Lung microvascular endothelial cell (primary cell): Measurements from ENCODE around the gene RASL11B. TPM values are rescaled to one million over a fixed set of nuclear protein-coding genes. Genes with fewer than 3 reads are reported as not detected.
"Not testable (repeated sequence)": the region's sequence is repeated elsewhere in the genome, so short reads cannot be mapped to it uniquely, and the experiment has no call there.

Experiments used
- DNase-seq, 2 donors: peaks; one replicate each; pipeline versions ENCODE4 v3.0.0 to v3.0.0-alpha.2; 2010; ENCODE audit warnings: low read depth in 2 of 2
- total RNA-seq: library from RNA; depleted of rRNA; stranded (reverse); fragments of >200 nt; gene quantifications from 2 replicates; pipeline ENCODE4 v1.2.1, GENCODE V29; 2014

Gene RASL11B, protein sequence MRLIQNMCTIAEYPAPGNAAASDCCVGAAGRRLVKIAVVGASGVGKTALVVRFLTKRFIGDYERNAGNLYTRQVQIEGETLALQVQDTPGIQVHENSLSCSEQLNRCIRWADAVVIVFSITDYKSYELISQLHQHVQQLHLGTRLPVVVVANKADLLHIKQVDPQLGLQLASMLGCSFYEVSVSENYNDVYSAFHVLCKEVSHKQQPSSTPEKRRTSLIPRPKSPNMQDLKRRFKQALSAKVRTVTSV
- total RNA-seq, result under 0.01 TPM in 1 of 2 replicates, not detected in the other

DNA sequence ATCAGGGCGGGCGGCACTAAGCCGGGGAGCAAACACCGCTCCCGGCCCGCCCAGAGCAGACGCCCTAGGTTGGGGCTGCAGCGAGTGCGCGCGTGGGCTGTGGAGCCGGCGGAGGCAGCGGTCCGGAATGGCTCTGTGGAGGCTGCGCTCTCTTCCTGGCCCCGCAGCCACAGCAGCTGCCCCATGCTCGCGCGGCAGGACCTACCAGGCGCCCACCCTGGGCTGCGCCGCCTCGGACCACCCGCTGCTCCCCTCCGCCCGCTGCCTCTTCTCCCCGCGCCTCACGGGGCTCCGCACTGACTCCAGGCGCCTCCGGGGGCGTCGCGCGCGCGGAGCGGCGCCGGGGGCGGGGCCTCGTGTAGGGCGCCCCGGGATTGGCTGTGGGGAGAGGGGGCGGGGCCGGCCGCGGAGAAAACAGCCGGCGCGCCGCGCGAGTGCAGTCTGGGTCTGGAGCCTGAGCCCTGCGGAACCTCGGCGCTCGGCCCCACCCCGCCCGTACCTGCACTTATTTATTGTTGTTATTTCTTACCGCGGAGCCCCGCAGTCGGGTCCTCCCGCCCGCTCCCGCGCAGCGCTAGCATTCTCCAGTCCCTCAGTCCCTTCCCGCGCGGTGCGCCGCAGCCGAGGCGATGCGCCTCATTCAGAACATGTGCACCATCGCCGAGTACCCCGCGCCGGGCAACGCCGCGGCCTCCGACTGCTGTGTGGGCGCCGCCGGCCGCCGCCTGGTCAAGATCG is at the start of gene RASL11B:
Gene RASL11B, plus strand, starts transcription at position 439 of the 738 bp plus-strand sequence. Its CDS starts 191 bp downstream, at position 630.
- DNase-seq, result peak; percentile 71 to 75

DNA sequence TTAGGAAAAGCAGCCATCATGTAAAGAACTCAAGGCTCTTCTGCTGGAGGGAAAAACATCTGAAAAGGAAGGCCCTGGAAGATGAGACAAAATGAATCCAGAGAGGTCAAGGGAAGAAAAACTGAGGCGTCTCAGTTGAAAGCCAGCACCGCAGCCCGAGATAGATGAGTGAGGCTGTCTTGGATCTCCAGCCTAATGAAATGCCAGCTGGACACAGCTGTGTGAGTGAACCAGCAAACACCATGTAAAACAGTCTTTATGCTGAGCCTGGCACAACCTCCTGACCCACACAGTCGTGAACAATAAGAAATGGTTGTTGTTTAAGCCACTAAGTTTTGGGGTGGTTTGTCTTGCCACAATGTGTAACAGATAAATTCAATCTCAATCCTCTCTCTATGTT is 48.6 kb upstream of the RASL11B start:
- DNase-seq, result no peak

DNA sequence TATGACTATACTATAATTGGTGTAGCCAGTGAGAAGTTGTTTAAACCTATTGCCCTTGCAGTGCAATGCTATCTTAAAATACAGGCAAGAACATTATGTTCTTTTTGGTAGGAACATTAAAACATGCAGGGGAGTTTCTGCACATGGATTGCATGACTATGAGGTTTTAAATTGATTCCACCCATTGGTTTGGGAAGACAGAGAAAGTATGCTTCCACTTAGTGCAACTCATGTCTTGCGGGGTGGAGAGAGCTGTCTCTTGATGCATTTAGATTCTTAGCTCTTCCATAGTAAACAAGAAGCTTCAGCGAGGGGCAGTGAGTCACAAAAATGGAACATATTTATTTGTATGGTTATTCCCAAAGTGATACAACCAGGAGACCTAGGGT is 39.5 kb upstream of the RASL11B start:
- DNase-seq, result no peak

DNA sequence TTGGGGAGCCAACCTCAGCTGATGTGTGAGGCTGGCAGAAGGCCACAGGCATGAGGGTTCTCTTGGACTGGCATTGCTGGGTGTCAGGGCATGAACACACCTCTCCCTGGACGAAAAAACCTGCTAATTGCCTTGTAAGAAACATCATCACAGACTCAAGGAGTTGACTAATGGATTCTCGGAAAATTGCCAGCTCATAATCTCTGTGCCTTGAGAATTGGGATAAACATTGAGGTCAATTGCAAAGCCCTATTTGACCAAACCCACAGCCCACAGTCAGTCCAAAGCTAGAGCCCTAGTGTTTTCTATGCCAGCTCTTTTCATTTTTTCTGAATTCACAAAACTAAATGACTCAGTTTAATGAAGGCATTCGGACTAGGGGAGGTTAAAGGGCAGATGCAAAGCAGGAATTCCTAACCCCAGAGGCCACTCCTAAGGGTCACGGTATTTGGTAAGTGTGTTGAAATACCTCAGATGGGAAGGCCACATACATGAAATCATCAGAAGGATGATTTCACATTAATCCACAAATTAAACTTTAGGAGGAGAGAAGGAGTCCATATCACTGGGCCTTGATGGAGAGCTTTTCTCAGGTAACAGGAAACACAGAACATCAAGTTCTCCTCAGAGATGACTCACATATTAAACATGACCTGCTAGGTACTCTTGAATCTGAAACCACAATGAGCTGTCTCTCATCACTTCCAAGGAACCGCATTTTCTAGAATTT is 39.0 kb upstream of the RASL11B start:
- DNase-seq, result no peak

DNA sequence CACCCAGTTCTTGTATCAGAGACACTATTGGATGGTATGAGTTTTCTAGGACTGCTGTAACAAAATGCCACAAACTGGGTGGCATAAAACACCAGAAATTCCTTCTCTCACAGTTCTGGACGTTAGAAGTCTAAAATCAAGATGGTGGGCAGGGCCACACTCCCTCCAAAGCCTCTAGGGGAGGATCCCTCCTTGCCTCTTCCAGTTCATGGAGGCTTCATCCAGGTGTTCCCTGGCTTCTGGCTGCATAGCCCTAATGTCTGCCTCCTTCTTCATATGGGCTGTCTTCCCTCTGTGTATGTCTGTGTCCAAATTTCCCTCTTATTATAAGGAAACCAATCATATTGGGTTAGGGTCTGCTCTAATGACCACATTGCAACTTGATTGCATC is 38.4 kb upstream of the RASL11B start:
- DNase-seq, result no peak

DNA sequence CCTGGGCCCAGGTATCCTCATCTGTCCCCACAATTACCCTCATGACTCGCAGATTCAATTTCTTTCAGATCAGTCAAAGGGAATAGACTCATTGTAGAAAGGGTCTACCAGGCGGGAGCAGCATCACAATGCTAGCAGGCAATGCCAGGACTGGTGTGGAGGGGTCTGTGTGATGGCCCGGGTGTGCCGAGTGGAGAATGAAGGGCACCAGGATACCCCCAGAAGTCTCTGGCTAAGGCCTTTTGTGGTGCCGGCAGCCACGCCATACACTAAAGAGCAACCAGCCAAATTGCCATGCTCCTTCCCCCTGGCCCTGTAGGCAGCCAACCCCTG is 37.9 kb upstream of the RASL11B start:
- no peak for DNase-seq

DNA sequence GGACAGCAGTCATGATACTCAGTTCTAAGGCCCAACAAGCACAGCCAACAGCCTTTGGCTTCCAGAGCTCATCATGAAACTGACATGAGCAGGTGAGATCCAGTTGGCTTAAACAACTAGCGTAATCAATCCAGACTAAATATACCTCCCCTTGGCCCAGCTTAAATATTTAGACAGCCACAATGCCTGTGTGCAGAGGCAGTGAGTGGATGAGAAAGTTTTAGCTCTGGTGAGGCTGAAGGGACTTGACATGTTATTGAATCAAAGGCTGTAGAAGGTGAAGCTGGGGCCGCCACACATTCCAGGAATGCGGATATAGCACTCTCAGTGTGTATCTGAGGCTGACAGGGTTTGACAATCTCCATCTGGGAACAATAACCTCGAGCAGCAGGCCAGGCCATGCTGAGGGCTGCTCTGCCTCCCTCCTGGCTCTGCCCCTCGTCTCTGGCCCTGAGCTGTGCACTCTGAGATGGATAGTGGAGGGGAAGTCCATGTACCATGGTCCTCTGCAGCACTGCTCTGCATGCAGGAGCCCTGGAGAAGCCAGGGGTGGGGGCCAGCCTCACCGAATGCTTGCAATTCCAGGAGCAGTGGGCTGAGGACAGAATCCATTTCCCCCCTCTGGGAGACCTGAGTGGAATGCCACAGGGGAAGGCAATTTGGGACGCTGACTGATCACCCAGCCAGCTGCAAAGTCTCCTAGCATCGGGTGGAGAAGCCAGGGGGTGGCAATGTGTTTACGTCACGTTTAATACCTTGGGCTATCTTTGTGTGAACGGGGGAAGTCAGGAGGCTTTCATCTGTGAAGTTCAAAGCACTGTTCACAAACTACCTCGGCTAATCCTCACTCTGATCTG is 37.3 kb upstream of the RASL11B start:
- DNase-seq, result no peak

DNA sequence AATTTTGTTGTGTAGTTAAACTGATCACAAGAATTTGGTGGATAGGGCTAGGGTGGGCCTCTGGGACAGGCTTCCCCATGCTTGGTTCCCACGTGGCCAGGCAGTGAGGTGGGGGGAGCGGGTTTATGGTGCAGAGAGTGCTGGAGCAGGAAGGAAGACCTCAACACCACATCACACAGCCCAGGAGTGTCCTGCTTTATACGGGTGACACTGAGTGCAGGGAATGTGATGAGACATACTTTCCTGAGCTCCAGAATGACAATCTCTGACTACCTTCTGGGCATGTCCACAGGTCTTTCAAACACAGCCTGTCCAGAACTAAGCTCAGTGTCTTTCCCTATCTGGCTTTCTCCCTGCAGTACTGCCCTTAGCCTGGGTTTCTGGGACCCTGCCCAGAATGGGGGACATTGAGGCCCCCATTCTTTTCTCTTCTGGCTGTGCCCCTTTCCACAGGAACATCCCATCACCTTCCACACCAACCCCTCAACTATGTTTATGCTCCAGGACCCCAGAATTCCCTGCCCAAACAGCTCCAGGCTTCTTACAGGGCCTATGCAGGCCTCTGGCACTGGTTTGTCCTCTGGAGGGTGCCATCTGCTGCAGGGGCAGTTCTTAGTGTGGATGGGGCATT is 36.5 kb upstream of the RASL11B start:
- no peak for DNase-seq

DNA sequence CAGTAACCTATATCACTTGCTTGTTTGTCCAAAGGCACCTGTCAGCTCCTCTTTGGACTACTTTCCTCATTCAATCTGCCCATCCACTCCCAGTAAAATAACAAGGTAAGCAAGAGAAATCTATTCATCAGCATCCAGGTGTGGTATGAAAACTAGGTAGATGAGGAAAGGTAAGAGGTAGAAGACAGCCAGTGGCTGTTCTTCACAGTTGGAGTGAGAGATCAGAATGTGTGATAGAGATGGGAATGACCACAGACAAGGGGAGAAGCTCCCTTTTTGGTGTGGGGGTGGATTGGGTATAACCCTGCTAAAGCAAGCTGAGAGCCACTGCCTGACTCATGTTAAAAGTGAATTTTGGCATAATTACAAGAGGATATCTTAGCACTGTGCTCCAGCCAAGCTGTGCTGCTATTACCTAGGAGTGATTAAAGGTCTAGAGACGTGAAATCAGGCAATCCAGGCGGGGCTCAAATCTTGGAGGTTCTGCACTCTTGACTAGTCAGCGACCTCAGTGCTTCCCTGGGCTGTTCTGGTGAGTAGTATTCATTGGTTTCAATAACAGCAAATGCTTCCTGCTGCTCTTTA is 28.1 kb upstream of the RASL11B start:
- no peak for DNase-seq

DNA sequence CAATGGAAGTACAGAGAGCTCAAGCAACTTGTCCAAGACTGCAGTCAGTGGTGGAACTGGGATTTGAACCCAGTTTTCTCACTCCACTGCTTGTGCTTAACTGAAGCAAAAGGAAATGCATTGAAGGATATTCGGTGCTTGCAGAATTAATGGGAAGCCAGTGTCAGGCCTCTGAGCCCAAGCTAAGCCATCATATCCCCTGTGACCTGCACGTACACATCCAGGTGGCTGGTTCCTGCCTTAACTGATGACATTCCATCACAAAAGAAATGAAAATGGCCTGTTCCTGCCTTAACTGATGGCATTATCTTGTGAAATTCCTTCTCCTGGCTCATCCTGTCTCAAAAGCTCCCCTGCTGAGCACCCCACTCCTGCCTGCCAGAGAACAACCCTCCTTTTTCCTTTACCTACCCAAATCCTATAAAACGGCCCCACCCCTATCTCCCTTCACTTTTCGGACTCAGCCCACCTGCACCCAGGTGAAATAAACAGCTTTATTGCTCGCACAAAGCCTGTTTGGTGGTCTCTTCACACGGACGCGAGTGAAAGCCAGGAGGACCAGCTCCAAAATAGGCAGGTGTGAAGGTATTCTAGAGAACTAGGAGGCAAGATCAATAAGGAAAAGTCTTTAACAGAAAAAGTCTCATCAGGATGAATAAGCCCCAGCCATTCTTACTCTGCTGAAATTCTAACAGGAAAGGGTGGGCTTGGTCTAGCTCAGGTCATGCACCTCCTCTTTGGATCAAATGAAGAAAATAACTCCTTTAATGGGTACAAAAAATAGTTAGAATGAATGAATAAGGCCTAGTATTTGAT is 27.3 kb upstream of the RASL11B start:
- not testable (repeated sequence) for DNase-seq

DNA sequence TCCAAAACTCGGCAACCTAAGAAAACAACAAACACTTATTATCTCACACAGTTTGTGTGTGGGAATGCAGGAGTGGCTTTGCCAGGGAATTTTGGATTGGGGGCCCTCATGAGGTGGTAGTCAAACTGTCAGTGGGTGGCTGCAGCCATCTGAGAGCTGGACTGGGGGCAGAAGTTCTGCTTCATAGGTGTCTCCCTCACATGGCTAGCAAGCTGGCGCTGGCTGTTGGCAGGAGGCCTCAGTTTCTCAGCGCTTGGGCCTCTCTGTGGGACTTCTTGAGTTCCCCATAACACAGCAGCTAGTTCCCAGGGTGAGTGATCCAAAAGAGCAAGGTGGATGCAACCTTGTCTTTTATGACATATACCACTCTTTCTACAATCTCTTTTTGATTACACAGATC is 26.0 kb upstream of the RASL11B start:
- no peak for DNase-seq

DNA sequence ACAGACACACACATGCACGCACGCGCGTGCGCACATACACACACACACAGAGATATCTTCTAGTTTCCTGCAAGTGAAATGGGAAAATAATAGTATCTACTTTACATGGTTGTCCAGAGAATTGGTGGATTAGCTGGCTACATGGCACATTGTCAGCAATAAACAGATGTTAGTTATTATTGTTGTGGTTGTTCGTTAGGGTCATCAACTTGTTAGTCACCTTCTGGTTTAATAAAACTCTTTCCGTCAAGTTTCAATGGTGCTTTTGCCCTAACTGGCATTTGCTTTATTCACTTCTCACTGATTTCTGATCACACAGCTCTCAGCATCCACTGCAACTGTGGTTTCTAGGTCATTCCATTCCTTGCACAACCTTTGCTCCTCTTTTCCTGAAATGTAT is 25.4 kb upstream of the RASL11B start:
- no peak for DNase-seq

DNA sequence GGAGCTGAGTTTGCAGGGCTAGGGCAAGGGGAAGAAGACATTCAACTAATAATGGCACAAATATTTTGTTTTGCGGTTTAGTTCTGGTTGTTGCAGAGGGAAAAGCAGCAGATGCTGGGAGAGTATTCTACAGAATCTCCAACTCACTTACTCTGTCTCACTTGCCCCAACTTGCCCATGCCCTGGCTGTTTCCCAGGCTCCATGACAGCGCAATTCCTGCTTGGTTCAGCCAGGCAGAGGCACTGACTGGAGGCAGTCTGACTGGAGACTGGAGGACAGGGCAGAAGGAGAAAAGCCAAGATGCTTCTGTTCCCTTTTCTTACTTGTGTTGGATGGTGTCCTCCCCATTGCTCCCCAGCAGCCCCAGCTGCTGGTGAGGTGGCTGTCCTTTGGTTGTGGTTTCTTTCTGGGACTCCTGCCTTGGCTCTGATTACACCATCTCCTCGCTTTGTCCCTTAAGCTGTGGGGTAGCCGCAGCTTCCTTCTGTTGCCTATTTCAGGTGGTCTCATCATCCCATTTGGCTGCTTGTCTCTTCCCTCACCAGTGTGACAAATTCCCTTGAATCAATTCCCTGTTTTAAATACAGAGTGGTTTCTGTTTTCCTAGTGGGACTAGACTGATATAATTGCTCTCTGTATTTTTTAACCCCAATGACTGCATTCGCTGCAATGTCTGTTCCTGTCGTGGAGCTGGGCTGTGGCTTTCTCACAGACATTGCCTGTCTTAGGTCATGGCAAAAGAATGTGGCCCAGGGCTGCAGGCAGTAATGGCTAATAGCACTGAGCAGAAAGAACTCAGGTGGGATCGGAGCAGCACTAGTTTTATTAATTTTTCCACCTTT is 24.2 kb upstream of the RASL11B start:
- DNase-seq, result no peak

DNA sequence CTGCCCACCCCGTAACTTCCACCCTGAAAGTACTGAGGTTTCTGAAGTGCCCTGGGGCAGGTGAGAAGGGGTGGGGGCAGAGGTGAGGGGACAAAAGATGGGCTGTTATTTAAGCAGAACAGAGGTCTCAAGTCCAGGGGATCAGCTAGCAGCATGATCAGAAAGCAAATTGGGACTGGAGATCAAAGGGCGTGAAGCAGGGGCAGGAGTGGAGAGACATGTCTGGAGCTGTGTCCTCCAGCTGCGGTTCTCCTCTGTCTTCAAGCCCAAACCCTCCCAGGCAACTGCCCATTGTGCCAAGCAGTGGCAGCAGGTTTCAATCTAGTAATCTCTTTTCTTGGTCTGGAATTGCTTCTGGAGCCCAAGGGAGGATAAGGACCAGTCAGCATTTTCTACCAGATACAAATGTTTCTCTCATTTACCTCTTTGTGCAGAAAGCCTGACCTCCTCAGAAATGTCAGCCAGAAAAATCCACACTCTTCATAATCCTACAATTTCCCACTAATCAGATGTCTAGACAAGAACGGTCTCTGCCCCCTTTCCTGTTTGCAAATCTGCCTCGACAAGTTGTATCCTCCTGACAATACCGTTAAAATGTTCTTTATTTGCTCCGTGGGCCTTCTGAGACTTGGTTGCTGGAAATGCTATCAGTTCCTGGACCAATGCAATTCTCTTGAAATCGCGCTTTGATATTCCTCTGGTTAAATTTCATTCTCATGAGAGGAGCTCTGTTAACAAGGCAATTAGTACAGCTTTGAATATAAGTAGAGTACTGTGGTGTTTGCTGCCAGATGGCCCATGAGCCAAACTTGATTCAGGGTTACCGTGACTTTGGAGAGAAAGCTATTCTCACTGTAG is 23.2 kb upstream of the RASL11B start:
- DNase-seq, result no peak

DNA sequence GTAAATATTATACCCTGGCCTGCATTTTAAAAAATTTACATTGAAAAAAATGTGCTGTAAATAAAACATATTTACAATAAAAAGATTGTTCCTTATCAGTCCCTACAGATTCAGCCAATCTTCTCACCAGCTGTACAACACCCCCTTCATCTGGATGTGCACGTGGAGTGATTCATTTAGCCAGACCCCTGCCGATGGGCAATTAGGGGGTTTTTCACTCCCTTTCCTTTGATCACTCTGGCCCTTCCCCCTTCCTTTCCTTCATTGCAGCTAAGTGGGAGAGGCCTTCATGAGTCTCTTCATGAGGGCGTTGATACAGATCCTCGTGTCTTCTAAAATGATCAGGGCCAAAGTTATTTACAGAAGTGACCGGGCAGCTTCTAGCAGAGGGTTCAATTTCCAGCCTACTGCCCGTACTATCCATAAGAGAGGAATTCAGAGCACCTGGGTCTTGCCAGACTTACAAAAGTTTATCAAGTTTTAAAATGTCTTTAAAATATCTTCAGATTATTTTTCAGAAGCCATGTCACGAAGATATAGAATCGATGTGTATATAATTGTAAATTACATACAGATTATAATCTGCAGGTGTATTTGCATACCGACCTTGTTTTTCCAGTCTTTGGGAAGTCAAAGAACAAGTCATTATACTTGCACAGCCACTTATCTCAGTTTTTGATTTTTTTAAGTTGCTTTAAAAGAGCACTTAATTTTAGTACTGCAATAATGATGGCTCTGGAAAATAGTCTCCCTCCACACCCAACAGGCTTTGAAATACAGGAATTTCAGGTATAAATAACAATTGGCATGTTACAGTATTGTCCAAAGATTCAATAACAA is 21.4 kb upstream of the RASL11B start:
- no peak for DNase-seq

DNA sequence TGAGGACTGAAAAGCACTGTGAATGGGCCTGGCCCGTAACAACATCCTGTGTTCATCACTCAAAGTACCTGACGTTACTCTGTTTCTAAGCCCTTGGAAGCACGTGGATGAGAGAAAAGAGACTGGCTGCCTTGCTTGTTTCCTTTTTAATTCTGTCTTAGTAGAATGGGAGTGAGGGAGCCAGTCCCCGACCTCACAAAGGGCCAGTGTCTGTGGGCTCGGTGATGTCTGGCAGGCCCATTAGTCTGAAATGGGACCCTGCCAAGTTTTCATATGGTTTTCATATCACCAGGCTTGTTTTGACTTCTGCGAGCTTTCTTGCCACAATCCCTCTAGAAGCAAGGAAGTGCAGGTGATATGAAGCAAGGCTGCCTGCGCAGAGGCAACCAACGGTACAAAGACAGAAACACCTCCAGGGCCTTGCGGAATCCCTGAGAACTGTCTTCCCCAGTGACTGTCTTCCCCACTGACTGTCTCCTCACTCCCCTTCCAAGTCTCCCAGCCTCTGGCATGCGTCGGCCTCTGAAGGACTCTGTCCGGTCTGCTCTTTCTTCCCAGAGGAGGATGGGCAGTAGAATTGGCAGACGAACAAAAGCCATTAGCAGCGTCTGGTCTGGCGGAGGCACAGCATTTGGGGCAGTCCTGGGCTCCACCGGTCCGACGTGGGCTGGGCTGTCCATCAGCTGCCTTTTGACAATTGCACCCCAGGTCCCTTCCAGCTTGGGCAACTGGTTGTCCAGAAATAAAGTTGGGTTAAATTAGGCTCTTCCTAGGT is 20.2 kb upstream of the RASL11B start:
- DNase-seq, result no peak
